Left renal cortex interstitium (tissue), 4 donors: ENCODE measurements around the gene TMEM163. TPM values are rescaled to one million over a fixed set of nuclear protein-coding genes. Genes with fewer than 3 reads are reported as not detected.
"Not testable (repeated sequence)": the region's sequence is repeated elsewhere in the genome, so short reads cannot be mapped to it uniquely, and the experiment has no call there.

Source experiments
- DNase-seq, 4 donors: peaks; one replicate each; pipeline ENCODE4 v3.0.0-alpha.2; 2013; ENCODE audit warnings: low read depth in 4 of 4, low spot score in 2 of 4, missing footprints in 1 of 4
- polyA plus RNA-seq, 4 donors: library from polyadenylated mRNA; unstranded; fragments of 120-200 nt; gene quantifications; one replicate each; pipeline ENCODE4 v1.2.1, GENCODE V29; 2013; ENCODE audit not compliant: insufficient read length in 4 of 4

The TMEM163 gene
- polyA plus RNA-seq, 4 donors, result 0.87 to 2.4 (median 1.3) TPM

DNA sequence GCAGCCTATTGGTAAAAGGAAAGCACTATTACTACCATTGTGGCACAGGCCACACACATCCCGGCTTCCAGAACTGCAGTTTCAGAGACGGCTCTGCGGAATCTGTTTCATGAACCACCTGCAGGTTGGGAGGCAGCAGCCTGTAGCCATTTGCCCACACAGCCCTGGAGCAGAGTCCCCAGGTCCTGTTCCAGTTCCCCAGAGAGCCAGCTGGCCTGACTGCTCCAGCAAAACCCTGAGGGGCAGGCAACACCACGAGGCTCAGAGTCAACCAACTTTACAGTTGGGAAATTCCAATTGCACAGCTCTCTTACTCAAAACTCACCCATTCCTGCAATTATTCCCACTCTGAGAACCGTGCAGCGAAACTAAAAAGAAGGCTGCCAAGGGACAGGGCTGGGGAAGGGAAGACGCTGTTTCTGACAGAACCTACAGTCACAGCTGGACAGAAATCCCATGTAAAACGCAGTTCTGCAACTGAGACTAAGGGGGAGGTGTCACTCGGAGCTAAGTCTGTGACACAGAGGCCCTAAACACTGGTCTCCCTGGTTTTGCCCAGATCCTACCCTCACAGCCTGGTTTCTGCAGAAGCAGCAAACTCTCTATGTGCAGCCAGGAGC lies 219.4 kb downstream of the TMEM163 start:
- no peak for DNase-seq

DNA sequence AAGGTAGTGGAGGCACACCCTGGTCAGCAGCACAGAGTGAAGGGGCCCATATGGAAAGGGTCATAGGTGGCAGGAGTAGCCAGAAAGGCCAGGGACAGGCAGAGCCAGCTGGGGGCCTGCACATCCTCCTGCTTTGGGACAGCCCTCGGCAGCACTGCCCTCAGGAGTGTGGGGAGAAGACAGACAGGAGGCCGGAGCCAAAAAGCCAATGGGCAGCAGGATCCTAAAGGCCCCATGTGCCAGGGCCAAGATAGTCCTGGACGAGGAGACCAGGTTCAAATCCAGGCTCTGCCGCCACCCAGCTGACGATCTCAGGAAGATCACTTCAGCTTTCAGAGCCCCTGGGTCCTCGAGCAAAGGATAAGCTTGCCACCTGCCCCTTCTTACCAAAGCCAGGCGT lies 220.1 kb downstream of the TMEM163 start:
- no peak for DNase-seq

DNA sequence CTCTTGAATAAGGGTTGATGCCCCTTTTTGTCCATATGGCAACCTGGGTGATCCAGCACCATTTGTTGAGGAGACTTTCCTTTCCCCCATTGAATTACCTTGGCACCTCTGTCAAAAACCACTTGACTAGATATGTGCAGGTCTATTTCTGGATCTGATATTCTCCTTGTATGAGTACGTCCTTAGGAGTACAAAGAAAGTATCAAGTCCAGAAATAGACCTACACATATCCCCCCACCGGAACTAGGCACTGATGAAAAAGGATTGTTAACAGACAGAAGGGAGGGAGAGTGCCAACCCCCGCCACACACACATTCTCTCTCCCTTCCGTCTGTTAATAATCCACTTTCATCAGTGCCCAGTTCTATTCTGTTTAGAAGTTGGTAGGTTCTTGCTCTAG lies 225.0 kb downstream of the TMEM163 start:
- DNase-seq, result no peak

DNA sequence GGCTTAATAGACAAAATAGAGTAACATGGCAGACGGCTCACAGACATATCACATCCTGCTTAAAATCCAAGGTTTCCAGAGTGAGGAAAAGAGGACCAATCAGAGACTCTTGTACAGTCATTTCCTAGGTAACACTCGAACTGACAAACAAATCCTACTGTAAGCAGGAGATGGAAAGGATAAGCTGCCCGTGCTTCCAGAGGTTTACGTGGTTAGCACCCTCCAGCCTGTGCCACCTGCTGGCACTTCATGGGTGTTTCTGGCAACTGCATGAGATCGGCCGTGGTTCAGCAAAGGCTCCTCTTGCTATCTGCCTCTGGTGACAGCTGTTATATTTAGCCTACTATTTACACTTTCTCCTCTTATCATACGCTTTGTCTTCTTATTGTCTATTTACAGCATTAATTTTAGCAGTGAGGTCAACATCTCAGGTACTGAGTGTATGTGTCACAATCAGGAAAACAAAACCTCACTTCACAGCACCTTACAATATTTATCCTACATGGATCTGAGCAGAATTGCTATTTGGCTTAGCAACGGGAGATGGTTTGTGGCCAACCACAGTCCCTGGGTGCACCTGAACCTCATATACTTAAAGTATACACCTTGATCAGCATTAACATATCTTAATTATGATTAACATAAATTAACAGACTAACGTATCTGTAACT lies 226.9 kb downstream of the TMEM163 start:
- DNase-seq, result no peak

DNA sequence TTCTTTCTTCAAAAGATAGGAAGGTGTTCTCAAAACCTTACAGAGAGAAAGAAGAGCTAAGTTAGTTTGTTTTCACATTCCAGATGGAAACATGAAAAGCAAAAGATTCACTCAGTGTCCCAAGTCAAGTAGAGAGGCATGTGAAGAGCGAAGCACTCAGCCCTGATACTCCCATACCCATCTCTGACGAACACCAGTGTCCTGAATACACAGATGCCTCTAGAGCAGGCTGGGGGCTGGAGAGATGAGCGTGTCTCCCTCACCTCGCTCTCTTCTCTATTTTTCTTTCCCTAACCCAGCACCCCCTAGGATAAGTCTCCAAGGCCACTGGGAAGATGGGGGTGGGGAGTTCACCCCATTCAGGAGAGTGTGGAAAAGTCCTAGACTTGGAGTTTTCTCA lies 227.8 kb downstream of the TMEM163 start:
- DNase-seq, result no peak

DNA sequence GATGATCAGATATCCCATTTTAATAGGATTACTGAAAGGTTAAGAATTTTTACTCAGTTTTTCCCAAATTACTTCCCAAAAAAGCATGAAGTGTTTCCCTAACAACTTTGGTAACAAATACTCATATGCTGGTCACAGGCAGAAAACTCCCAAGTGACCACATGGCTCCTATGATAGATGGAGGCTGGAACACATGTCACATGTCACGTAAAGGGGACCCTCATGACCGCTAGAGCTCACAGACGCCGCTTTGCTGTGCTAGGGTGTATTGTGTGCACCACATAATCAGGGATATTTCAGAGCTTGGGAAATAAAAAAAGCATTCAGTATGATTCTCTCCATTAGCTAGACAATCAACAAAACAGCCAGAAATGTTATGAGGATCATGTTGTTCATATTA lies 228.2 kb downstream of the TMEM163 start:
- no peak for DNase-seq

DNA sequence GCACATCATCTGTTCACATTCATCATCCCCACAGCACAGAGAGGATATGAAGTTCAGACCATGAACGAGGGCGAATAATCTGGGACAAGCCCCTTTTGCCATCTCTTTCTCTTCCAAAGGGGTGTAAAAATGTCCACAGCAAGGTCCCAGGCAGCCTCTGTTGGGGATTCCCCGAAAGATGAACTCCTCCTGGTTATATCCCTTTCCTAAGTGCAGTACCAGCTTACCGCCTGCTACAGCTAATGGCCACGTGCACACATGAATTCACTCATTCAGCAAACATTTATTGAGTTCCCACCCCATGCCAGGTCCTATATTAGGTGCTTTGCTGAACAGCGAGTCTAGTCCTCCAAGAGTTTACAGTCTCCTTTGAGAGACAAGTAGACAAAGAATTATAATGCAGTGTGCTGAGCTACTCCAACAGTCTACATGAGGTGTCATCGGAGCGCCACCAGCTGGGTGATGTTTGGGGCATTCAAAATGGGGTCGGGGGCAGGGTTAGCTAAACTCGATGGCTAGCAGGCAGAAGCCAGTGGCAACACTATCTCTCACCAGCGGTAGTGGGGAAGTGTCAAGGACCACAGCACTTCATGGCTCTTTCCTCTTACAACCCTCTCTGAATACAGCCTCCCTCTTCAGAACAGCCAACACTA lies 228.9 kb downstream of the TMEM163 start:
- no peak for DNase-seq

DNA sequence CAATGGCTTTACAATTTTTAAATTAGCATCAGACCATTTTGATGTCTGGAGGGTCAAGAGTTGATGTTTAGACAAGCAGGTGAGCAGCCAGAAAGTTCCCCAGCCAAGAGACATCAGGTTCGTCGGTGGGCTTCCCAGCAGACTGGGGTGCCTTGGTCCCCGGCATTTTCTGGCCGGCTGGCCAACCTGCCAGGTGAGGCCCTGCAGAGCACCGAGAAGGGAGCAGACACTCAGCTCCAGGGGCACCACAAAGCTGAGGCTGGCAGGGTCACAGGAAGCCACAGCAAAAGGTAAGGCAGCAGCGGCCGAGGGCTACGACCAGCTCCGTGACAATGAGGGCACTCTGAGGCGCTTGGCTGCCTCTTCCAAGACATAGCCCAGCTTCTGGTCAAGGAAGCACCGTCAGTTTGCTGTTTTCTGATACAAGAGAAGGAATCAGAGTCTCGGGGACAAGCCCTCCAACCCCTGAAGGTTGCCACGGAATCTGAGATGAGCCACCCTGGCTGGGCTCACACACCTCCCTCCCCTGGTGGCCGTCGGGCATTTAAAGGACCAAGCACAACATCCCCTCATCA lies 235.9 kb downstream of the TMEM163 start:
- no peak for DNase-seq

DNA sequence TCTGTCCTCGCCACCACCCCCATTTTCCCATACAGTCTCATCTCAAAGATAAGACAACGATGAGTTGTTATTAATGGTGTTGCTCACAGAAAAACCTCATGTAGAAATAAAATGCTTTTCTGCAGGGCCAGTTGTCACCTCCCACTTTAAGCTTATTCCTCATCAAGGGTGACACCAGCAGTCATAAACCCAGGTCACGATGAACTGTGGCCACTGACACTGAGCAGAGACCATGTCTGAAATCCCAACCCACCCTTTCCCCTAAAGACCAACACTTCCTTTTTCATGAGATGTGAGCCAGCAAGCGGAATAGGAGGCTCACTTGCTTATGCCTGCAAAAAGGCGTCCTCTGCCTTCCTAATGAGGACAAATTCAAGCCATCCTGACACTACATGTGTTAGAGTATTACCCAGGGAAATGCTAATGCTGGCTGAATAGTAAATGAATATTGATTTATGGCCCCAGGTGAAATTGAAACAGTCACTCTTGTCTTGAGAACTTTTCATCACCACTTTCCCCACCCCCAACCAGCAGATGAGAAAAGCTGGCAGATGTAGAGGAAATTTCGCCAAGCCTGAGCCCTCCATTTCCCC lies 236.6 kb downstream of the TMEM163 start:
- DNase-seq, result no peak

DNA sequence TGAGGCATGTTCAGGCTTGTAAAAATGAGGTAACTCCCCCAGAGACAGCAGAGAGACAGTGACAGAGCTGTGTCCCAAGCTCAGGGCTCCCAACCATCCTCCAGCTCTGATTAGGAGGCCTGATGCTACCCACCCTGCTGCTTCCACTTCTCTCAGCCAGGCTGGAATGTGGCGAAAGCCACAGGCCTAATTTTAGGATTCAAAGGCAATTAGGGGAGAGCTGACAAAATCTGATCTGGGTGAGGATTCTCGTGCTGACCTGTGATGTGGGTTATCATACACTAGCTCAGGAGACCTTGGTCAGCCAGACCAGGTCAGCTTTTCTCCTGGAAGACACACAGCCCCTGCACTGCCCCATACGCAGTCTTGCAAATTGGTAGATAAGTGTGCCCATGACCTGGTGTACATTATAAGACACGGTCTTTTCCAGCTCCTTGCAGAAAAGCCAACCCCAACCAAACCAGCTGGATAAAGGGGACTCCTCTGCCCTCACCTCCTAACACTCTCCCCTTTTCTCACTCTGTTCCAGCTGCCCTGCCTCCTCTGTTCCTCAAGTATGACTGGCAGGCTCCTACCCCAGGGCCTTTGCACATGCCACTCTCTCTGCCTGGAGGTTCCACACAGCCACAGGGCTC lies 239.0 kb downstream of the TMEM163 start:
- no peak for DNase-seq

DNA sequence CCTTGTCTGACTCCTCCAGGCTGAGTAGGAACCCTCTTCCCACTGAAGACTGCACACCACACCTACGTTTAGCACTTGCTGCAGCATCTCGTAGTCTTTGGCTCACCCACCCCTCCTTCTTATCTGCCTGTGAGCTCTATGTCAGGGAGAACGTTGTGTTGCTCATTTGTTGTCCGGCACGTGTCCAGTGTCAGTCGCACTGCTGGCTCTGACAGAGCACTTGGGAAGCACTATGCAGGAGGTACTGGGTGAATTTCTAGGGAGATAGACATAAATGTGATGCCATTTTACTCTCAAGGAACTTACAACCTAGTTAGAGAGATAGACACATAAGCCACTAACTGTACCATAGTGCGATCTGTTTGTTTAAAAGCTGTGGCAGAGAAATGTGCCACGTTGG lies 241.8 kb downstream of the TMEM163 start:
- DNase-seq, result not testable (repeated sequence)

DNA sequence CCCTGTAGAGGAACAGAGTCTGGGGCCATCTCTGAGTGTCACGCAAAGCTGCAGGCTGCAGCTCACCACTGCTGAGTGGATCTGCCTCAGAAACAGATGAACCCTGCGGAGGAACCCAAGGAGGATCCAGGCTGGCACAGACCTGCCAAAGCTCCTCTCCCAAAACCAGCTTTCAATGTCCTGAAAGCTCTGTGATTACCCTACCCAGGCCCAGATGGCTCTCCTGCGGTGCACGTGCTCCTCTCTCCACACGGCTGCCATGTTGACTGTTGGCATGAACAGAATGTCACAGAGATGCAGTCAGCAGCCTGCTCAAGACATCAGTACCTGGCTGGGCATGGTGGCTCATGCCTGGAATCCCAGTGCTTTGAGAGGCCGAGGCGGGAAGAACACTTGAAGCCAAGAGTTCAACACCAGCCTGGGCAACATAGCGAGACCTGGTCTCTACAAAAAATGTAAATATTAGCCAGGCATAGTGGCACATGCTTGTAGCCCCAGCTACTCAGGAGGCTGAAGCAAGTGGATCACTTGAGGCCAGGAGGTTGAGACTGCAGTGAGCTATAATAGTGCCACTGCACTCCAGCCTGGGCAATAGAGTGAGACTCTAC lies 248.1 kb downstream of the TMEM163 start:
- DNase-seq, result no peak

DNA sequence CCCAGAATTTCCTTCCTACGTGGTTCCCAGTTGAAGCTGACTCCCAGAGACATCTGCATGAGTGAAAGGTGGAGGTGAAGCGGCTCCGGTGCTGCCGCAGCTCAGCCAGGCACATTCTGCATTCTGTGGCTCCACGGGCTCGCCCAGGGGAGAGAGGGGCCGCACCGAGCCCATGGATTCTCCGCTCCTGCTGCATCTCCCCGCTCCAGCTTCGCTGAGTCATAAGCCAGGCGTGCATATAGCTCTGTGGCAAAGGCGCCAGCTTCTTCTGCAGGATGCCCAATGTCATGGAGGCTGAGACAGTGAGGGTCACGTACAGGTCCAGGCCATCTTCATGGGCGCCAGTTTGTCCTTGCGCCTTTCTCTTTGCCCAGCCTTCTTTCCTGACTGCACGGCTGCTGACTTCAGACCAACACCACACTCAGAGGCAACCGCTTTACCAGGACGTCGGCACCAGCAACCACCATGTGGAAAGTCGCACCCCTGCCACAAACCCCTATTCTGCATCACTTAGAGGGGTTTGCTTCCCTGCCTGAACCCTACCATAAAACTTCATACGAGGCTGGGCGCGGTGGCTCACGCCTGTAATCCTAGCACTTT lies 249.2 kb downstream of the TMEM163 start:
- DNase-seq, result no peak

DNA sequence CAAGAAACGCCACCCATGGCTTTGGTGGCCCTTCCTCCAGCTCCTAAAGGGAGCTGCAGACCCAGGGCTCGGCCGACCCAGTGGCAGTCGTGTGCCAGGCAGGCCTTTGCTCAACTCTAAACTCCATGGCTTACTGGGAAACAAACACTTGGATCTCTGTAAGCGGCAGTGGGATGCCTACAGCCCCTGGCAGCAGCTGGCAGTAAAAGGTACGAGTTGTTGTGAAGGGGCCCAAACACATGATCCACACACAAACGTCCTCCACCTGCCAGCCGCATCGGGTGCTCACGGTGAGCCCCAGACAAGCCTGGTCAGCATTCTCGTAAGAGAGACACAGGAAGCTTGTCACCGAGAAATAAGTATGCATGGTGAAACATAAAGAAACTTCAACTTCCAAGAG lies 250.0 kb downstream of the TMEM163 start:
- DNase-seq, result no peak

DNA sequence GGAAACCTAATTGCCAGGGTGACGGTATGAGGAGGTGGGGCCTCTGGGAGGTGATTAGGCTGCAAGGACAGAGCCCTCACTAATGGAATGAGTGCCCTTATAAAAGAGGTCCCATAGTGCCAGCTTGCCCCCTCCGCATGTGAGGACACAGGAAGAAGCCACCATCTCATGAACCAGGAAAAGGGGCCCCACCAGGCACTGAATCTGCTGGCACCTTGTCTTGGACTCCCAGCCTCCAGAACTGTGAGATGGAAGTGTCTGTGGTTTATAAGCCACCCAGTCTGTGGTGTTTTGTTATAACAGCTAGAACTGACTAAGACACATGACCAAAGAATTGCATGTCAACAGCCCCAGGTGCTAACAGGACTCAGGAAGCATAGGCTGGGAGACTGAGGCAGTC lies 250.6 kb downstream of the TMEM163 start:
- DNase-seq, result no peak

DNA sequence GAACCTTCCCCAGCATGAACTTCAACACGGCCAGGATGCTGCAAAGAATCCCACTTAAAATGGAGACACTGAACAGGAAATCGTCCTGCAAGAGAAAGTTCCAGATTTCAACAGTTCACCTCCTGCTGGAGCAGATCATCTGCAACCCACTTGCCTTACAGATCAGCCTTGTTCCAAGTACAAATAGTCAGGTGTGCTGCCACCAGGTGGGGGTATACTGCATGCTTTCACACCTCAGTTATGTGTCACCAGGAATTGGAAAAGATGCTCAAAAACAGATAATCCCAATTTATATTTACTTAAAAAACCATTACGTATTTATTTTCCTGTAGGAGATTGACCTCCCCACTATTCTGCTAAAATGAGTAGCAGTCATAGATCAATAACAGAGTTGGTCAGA lies 252.7 kb downstream of the TMEM163 start:
- no peak for DNase-seq

DNA sequence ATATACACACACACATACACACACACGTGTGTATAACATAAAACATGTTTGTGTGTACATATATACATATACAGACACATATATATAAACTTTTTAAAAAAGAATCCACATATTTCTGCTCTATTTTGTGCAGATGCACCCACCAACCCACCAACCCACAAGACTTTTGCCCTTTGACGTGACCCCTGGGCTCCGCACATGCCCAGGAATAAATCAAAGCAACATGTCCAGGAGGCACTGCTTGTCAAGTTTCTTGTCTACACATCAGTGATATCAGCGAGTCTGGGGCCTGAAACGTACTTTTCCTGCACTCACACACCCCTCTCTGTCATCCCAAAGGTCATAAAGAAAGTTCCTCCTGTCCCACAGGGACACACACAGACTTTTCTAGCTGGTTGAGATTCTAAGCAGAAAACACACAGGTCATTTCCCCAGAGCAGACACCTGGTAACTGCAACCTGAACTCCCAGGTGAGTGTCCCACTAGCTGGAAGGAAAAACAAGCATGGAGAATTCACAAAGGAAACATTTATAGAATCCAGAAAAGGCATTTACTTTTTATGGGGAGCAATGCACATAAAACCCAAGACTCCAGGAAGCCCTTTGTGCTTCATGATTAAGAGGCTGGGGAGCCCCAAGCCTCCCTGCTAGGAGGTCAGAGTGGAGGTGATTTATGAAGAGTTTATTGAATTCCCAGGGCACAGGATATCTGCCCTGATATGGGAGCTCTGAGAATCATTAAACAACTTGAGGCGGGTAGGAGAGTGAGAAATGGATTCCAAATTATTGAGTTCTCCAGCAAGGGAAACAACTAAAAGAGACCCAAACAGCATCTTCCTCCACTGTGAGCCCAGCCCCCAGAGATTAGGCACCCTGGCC lies 253.3 kb downstream of the TMEM163 start:
- peak in 1 of 4 donors; percentile 29 for DNase-seq

DNA sequence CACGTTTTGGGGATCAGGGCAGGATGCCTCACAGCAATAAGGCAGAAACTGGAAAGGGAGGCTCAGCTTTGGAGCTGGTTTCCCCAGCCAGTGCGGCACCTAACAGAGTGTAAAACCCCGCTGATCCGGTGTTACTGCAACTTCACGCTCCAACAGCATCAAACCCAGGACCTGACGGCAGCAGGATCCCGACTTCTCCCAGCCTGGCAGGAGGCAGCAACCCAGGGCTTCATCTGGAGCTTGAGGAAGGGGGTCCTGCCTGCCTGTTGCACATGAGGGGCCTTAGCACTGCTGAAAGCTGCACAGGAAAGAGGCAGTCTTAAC lies 255.1 kb downstream of the TMEM163 start:
- no peak for DNase-seq
